ENCODE results near the gene HOXD10.
A peak's percentile ranks its signal among the peaks of the same experiment; 100 is the strongest.

The HOXD10 gene

DNA sequence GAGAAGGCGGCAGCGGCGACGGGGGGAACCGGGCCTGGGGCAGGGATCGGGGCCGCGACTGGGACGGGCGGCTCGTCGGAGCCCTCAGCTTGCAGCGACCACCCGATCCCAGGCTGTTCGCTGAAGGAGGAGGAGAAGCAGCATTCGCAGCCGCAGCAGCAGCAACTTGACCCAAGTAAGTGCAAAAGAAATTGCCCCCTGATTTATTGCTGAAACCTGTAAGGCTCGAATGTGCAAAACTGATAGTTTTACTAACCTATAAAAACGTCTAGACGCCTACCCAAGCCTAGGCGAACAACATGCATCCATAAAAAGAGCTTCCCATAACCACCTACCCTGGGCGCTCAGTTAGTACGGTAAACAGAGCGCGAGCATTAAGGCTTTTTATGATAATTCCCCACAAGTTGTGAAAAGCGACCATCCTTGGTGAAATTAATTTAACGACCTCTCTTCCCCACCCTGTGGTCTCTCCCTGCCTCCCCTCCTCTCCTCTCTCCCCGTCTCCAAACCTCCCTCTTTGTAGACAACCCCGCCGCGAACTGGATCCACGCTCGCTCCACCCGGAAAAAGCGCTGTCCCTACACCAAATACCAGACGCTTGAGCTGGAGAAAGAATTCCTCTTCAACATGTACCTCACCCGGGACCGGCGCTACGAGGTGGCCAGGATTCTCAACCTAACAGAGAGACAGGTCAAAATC is 7.0 kb downstream of the HOXD10 start:
- no peak for DNase-seq (ENCODE audit: low read depth, low spot score)

DNA sequence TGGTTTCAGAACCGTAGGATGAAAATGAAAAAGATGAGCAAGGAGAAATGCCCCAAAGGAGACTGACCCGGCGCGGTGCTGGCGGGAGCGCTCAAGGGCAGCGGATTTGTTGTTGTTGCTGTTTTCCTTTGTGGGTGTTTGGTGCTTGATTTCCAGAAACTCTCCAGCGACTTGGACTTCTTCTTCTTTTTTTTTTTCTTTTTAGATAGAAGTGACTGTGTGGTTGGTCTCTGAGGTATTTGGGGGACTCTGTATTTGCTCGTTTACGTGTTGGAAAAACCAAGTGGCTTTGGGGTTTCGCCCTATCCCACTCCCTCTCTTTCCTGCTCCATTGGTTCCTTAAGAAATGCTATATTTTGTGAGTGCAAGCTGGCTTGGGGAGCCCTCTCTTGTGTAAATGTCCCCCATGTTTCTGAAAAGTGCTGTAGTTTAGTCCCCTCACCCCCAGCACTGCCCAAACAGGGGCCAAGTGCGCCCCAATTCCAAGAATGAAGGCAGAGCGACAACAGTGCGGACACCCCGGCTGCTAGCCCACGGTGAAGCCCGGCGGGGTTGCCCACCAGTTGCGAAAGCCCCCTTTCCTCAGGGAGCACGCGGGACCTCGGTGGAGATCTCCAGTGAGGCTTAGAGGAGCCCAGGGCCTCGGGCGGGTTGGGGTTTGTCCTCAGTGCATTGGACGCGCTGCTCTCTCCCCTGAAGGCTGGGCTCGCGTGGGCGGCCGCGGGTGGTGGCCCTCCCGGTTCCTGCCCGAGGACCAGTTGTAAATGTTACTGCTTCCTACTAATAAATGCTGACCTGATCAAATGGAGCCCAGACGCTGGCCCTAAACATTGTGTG is 7.8 kb downstream of the HOXD10 start:
- no peak for DNase-seq (ENCODE audit: low read depth, low spot score)

DNA sequence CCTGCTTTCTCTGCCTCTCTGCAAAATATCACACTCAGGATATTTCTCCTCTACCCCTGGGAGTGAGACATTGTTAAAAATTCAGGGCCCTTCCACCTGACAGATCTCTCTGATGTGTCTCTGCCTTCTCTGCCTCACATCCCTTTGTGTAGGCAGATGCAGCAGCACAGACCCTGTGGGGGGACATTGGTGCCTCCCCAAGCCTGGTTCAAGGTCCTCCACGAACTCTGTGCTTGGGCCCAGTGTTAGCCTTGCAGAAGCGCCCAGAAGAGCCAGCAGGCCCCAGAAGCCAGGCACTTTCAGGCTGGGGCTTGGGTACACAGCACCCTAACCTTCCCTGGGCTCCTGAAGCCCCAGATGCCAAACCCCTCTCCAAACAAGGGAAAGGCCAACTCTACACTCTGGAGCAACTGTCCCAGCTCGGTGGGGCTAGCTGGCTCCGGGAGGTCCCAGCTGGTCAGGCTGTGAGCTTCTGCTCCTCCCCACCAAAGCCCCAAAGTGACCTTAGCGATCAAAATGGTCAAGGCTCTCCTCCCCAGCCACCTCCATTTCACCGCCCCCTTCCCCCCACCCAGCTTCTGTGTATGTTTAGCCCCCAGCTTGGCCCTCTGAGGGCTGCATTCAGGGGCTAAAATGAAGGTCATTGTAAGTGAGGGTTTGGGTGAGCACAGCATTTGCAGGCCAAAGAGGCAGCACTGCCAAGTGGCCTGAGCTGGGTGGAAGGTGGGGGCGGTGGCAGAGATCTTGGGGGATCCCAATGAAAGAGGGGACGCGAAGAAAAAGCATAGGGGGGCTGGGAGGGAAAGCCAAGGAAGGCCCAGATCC is 8.6 kb downstream of the HOXD10 start:
- no peak for DNase-seq (ENCODE audit: low read depth, low spot score)

DNA sequence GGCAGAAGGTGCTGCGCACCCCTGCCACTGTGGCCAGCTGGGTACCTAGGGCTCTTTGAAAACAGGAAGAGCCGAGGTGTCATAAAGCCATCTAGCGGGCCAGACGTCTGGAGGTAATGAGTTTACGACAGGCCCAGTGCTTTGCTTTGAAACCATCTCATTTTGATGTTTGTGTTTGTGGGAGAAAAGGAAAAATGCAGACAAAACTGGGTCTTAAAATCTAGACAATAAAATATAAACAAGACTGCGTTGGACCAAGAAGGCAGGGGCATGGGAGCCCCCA is 9.1 kb downstream of the HOXD10 start:
- DNase-seq (ENCODE audit: low read depth, low spot score): no peak

GRCh38 chr2:176126929-176127773 is 10.6 kb downstream of the HOXD10 start:
- DNase-seq (ENCODE audit: low read depth, low spot score): peak; percentile 27

- no peak for DNase-seq (ENCODE audit: low read depth, low spot score)
These were observed 11.1 kb downstream of the HOXD10 start for GRCh38 chr2:176127774-176128072.

DNA sequence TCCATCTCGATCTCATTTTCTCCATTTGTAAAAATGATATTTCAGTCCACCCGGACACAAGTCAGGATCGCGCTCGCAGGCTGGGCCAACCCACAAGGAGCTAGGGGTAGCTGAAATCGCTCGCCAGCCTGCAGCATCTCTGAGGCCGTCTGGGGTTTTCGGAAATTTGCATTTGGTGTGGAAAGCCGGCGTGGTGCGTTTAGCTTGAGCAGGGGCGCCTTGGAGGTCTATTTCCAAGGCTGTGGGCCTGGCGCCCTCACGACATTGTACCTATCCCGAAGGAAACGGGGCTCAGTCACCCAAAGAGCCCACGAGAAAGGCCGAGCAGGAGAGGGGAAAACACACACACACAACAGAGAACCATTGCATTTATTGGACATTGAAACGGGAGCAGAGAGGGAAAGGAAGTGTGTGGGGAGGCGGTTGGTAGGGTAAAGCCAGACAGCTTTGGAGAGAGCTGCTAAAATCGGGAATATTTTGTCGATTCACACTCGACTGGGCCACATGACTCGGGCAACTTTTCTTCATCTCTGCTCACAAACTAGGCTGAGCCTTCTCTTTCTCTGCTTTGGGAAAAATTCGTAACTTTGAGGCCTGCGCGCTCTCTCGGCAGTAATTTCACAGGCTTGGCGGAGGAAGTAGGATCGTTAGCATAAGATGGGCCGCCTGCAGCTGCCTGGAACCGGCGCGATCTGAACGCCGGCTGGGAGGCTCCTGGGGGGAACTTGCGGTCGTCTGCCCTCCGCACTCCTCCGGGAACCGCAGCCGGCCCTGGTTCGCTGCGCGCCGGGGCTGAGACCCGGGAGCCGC is 11.8 kb downstream of the HOXD10 start:
- no peak for DNase-seq (ENCODE audit: low read depth, low spot score)

DNA sequence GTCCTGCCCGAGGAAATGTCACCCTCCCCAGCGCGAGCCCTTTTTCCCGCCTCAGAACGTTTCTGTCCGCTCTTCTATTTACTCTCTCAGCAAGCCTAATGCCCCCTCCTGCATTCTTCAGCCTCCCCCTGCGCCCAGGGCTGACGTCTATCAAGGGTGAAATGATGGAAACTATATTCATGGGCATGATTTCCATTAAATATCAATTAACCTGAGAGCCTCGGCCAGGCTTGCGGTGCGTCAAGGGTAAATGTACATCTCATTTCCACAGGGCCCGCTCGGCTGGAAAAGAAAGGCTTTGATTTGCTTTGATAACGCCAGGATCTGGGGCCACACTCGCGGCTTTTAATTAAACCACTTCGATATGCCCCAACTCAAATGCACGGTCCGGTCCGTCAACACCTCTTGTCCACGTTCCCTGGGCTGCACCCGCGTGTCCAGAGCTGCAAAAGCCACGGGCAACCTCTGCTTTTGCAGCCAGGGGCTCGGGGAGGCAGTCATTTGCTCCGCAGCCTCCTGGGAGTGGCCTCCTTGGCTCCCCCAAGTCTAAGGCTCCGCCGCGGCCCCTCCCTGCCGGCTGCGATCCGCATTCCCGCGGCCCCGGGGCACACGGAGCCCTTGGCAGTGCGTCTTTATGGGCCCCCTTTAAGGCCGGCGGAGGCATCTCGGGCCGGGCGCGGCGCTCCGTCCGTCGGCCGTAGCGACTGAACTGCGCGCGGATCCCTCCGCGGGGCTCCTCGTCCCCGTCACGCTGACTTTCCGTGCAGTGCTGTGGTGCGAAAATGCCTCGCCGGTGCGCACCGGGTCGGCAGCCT is 12.6 kb downstream of the HOXD10 start, which contains the start of gene HOXD8:
Gene HOXD8 (plus strand): TSS at position 724 of the 815 bp plus-strand sequence. CDS start 662 bp downstream, outside the sequence.
- DNase-seq (ENCODE audit: low read depth, low spot score): no peak

- no peak for DNase-seq (ENCODE audit: low read depth, low spot score)
These were observed 13.2 kb downstream of the HOXD10 start for GRCh38 chr2:176129813-176130146.

DNA sequence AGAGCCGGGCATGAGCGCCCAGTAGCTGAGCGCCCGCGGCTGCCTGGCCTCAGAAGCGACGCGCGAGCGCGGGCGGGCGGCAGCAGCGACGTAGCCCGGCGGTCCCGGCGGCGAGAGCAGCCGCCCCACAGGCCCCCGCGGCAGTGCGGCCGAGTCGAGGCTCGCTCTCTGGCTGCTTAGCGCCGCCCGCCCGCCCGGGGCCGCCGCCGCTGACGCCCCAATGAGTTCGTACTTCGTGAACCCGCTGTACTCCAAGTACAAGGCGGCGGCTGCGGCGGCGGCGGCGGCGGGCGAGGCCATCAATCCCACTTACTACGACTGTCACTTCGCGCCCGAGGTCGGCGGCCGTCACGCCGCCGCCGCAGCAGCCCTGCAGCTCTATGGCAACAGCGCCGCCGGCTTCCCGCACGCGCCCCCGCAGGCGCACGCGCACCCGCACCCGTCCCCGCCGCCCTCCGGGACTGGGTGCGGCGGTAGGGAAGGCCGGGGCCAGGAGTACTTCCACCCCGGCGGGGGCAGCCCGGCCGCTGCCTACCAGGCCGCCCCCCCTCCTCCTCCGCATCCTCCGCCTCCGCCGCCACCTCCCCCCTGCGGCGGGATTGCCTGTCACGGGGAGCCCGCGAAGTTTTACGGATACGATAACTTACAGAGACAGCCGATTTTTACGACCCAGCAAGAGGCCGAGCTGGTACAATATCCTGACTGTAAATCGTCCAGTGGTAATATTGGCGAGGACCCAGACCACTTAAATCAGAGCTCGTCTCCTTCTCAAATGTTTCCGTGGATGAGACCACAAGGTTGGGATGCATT is 13.8 kb downstream of the HOXD10 start:
- DNase-seq (ENCODE audit: low read depth, low spot score): no peak

DNA sequence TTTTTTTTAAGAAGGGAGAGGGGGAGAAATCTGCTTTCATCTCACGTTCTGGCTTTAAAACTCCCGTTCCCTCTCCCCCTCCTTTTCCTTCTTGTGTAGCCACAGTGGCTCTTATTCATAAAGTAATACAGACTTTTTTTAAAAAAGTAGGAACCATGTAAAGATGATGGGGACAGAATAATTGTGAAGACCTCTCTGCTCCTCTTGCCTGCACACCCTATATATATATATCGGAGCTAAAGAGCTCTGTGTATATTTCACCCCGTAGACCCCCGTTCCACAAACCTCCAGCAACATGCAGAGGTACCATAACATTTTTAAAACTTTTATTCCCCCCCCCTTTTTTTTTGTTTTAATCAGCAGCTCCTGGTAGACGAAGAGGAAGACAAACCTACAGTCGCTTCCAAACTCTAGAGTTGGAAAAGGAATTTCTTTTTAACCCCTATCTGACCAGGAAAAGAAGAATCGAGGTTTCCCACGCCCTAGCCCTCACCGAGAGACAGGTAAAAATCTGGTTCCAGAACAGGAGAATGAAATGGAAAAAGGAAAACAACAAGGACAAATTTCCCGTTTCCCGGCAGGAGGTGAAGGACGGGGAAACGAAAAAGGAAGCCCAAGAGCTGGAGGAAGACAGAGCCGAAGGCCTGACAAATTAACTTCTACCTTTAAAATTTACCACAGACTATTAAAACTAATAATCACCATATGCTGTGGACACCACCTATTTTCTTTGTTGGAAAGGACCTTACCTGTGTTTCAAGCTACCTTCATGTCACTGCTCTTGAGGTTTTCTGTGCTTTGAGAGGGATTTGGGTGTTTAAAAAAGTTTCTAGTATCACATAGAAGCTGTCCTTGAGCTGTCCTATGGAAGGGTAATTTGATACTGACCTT is 14.6 kb downstream of the HOXD10 start:
- DNase-seq (ENCODE audit: low read depth, low spot score): no peak

DNA sequence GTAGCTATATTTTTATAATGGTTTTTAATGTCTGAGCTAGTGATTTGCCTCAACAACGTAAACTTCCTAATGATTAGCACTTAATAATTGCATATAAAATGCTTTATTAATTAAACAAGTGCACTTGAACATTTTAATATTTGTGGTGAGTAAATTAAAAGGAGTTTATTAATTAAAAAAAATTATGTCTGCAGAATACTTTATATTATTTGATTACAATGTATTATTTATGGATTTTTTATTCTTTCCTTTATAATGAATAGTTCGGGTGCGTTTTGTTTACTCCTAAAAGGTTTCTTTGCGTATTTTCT is 15.2 kb downstream of the HOXD10 start:
- DNase-seq (ENCODE audit: low read depth, low spot score): no peak

DNA sequence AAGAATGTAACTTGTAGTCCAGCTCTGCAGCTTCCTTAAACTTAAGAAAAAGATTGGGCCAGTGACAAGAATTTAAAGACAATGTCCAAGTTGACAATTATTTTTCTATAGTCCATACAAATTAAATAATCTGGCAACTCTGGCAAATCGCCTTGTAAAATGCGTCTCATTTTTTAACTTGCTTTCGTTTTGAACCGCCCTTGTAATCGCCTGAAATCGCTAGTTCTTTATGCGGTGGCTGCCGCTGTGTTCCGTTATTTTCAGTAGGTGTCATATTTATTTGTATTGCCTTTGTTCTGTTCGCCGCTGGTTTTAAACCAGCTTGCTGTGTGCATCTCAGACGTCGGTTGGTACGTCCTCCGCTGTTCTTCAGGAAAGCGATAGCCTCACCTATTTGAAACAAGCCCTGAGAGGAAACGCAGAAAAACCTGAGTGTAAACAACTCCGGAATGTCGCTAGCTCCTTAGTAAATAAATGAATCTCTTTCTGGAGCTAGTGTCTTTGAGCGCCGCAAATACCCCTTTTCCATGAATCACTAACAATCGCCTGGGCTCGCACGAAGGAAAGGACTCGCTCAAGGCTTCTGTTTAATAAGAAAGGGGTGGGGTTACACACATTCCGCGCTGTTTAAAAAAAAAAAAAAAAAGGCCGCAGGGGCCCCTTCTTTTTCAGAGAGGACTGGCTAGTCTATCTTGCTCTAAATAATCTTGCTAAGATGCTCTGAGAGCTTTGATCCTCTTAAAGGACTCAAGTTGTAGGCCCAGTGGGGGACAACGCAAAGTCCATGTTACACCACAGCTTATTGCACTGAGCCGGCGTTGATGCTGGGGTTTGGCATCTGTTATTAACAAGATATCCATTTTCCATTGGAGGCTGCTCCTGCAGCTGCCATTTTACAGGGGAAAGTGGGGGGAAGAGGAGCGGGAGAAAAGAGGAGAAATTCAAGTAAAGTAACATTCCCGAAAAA is 15.9 kb downstream of the HOXD10 start:
- no peak for DNase-seq (ENCODE audit: low read depth, low spot score)

- no peak for DNase-seq (ENCODE audit: low read depth, low spot score)
These were observed 16.8 kb downstream of the HOXD10 start for GRCh38 chr2:176133389-176133788.

DNA sequence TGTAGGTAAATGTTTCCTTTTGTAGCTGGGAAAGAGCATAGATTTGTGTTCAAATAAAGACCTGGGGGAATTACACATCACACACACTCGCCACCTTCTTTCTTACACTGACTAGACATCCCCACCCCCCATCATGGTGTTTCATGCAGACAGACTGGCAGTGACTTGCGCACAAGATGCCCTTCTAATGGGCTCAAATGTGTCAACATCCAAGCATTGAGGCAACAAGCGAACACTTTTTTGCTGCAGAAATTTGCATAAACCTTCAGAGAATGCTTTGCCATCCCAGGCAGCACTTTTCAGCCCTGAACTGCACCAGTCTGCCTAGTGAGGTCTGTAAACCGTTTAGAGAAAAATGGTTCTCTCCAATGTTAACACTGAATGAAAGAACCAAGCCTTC is 17.5 kb downstream of the HOXD10 start:
- no peak for DNase-seq (ENCODE audit: low read depth, low spot score)

- DNase-seq (ENCODE audit: low read depth, low spot score): no peak
These were observed 18.5 kb downstream of the HOXD10 start for GRCh38 chr2:176135035-176135440.

Data from activated naive CD8-positive, alpha-beta T cell treated with anti-CD3 and anti-CD28 coated beads, Interleukin-2, amount 50 U/mL, for 16 hours (primary cell).